Tibial nerve (tissue), 4 donors: ENCODE data around the gene DNM2.

ENCODE experiments used
- CTCF ChIP-seq, 5 experiments: fragments of 200-600 bp in 3 of 5; fragments of 450-650 bp in 2 of 5; sonication (generic) in 3 of 5; IDR thresholded peaks; one replicate each; pipeline ENCODE4 v1.5.1; 2016 to 2019; ENCODE audit warnings: antibody characterized with exemption in 5 of 5, mild to moderate bottlenecking in 3 of 5, moderate library complexity in 2 of 5
- EP300 ChIP-seq, 2 donors: sonication (generic); formaldehyde crosslinking; IDR thresholded peaks; one replicate each; pipeline ENCODE4 v1.6.1; 2017; ENCODE audit warnings: antibody characterized with exemption in 2 of 2, mild to moderate bottlenecking in 1 of 2

- TF ChIP-seq EP300 (IDR thresholded peaks at IDR 0.05) = no peak
- TF ChIP-seq CTCF (IDR thresholded peaks at IDR 0.05) = no peak
Observed at GRCh38 chr19:10688545-10689280, 29.2 kb upstream of the DNM2 start.
